ENCODE measurements around the gene PPP1R3G.

PPP1R3G gene

GRCh38 chr6:5050009-5050408, 35.1 kb upstream of the PPP1R3G start:
- Histone ChIP-seq H3F3A (ENCODE audit: low read depth) (no peaks in the 10 kb centered on the region), H3K9me2 (replicated peaks; ENCODE audit: low read depth, low read length) (no peaks in the 10 kb centered on the region), H3K79me2 (ENCODE audit: insufficient read depth, low read length) (no peaks in the 10 kb centered on the region), H4K20me1 (ENCODE audit: insufficient read depth, low read length, poor library complexity, severe bottlenecking) (no peaks in the 10 kb centered on the region), H3K4me3 (ENCODE audit: low read length, poor library complexity, severe bottlenecking) (no peak overlapping the region), H3K4me2 (ENCODE audit: low read depth, low read length, poor library complexity, severe bottlenecking) (no peak overlapping the region), H2AFZ (ENCODE audit: low read length) (no peak overlapping the region), H3K9ac (ENCODE audit: low read depth, low read length, poor library complexity, severe bottlenecking) (no peak overlapping the region), H3K9me3 (ENCODE audit: insufficient read depth, low read depth, low read length) (peaks cover 14% of the 10 kb centered on the region; the same call in 1 of the 2 replicates), H3K4me1 (ENCODE audit: insufficient read depth, low read length, poor library complexity, severe bottlenecking) (peaks cover 10% of the 10 kb centered on the region), H3K27me3 (ENCODE audit: insufficient read depth, low read length, poor library complexity, severe bottlenecking) (no peaks in the 10 kb centered on the region), H3K36me3 (ENCODE audit: insufficient read depth, low read length) (no peaks in the 10 kb centered on the region)
- TF ChIP-seq CTCF (conservative IDR thresholded peaks at IDR 0.05; ENCODE audit: low read length) (no peak), EZH2phosphoT487 (IDR thresholded peaks at IDR 0.05; ENCODE audit: borderline replicate concordance) (no peak)

GRCh38 chr6:5051394-5051793, 33.7 kb upstream of the PPP1R3G start:
- Histone ChIP-seq H3K79me2 (ENCODE audit: insufficient read depth, low read length) (no peaks in the 10 kb centered on the region), H3K36me3 (ENCODE audit: insufficient read depth, low read length) (no peaks in the 10 kb centered on the region), H4K20me1 (ENCODE audit: insufficient read depth, low read length, poor library complexity, severe bottlenecking) (no peaks in the 10 kb centered on the region), H3K9me2 (replicated peaks; ENCODE audit: low read depth, low read length) (no peaks in the 10 kb centered on the region), H3K4me3 (ENCODE audit: low read length, poor library complexity, severe bottlenecking) (no peak overlapping the region), H3K9ac (ENCODE audit: low read depth, low read length, poor library complexity, severe bottlenecking) (no peak overlapping the region), H2AFZ (ENCODE audit: low read length) (no peak overlapping the region), H3F3A (ENCODE audit: low read depth) (no peaks in the 10 kb centered on the region), H3K4me1 (ENCODE audit: insufficient read depth, low read length, poor library complexity, severe bottlenecking) (peaks cover 10% of the 10 kb centered on the region), H3K4me2 (ENCODE audit: low read depth, low read length, poor library complexity, severe bottlenecking) (no peak overlapping the region), H3K9me3 (ENCODE audit: insufficient read depth, low read depth, low read length) (peaks cover 14% of the 10 kb centered on the region; the same call in 1 of the 2 replicates), H3K27me3 (ENCODE audit: insufficient read depth, low read length, poor library complexity, severe bottlenecking) (no peaks in the 10 kb centered on the region)
- TF ChIP-seq EZH2phosphoT487 (IDR thresholded peaks at IDR 0.05; ENCODE audit: borderline replicate concordance) (no peak), CTCF (conservative IDR thresholded peaks at IDR 0.05; ENCODE audit: low read length) (no peak)

GRCh38 chr6:5053038-5053437, 32.1 kb upstream of the PPP1R3G start:
- Histone ChIP-seq H3K36me3 (ENCODE audit: insufficient read depth, low read length) (no peaks in the 10 kb centered on the region), H3K4me2 (ENCODE audit: low read depth, low read length, poor library complexity, severe bottlenecking) (peak overlapping the region; percentile 26), H3K27me3 (ENCODE audit: insufficient read depth, low read length, poor library complexity, severe bottlenecking) (no peaks in the 10 kb centered on the region), H2AFZ (ENCODE audit: low read length) (no peak overlapping the region), H3K9me2 (replicated peaks; ENCODE audit: low read depth, low read length) (no peaks in the 10 kb centered on the region), H3K79me2 (ENCODE audit: insufficient read depth, low read length) (no peaks in the 10 kb centered on the region), H3K9me3 (ENCODE audit: insufficient read depth, low read depth, low read length) (peaks cover 14% of the 10 kb centered on the region; the same call in 1 of the 2 replicates), H3K4me3 (ENCODE audit: low read length, poor library complexity, severe bottlenecking) (no peak overlapping the region), H3K9ac (ENCODE audit: low read depth, low read length, poor library complexity, severe bottlenecking) (no peak overlapping the region), H3K4me1 (ENCODE audit: insufficient read depth, low read length, poor library complexity, severe bottlenecking) (peaks cover 10% of the 10 kb centered on the region), H3F3A (ENCODE audit: low read depth) (no peaks in the 10 kb centered on the region), H4K20me1 (ENCODE audit: insufficient read depth, low read length, poor library complexity, severe bottlenecking) (no peaks in the 10 kb centered on the region)
- TF ChIP-seq CTCF (conservative IDR thresholded peaks at IDR 0.05; ENCODE audit: low read length) (no peak), EZH2phosphoT487 (IDR thresholded peaks at IDR 0.05; ENCODE audit: borderline replicate concordance) (no peak)
